GM19452 (cell line): ENCODE measurements around the gene KDM6A.
"Not testable (repeated sequence)": the region's sequence is repeated elsewhere in the genome, so short reads cannot be mapped to it uniquely, and the experiment has no call there.

Source experiments
- ATAC-seq: cut with Tn5 transposase; IDR thresholded peaks from one replicate; pipeline ENCODE4 v1.9.1; 2021; ENCODE audit not compliant: unreplicated experiment

The KDM6A gene

GRCh38 chrX:44872821-44873414 lies at the start of gene KDM6A:
Gene KDM6A, plus strand, starts transcription at chrX:44873188. Its CDS starts 364 bp downstream, at chrX:44873552.
- ATAC-seq: peak; percentile 90

- not testable (repeated sequence) for ATAC-seq
Observed at GRCh38 chrX:44823193-44823592, 49.8 kb upstream of the KDM6A start.

GRCh38 chrX:44828008-44828605 lies 44.9 kb upstream of the KDM6A start:
- no peak for ATAC-seq

- no peak for ATAC-seq
Observed at GRCh38 chrX:44829832-44830231, 43.2 kb upstream of the KDM6A start.

GRCh38 chrX:44842550-44843317 lies 30.3 kb upstream of the KDM6A start:
- no peak for ATAC-seq

- ATAC-seq: no peak
Observed at GRCh38 chrX:44843318-44843702, 29.7 kb upstream of the KDM6A start.

GRCh38 chrX:44843753-44844152 lies 29.2 kb upstream of the KDM6A start, which contains the start of gene DUSP21:
Gene DUSP21, plus strand, starts transcription at chrX:44844021. Its CDS starts 112 bp downstream, at chrX:44844133.
- no peak for ATAC-seq

GRCh38 chrX:44844204-44844603 lies 28.8 kb upstream of the KDM6A start:
- ATAC-seq: no peak

- ATAC-seq: not testable (repeated sequence)
Observed at GRCh38 chrX:44850891-44851290, 22.1 kb upstream of the KDM6A start.

GRCh38 chrX:44871114-44871645 lies 1.8 kb upstream of the KDM6A start:
- ATAC-seq: no peak

- peak; percentile 34 for ATAC-seq
Observed at GRCh38 chrX:44871931-44872820, 812 bp upstream of the KDM6A start.

- no peak for ATAC-seq
Observed at GRCh38 chrX:44873415-44874276, 658 bp downstream of the KDM6A start.

- ATAC-seq: no peak
Observed at GRCh38 chrX:44874420-44875184, 1.6 kb downstream of the KDM6A start.

- ATAC-seq: no peak
Observed at GRCh38 chrX:44875185-44875489, 2.1 kb downstream of the KDM6A start.

- ATAC-seq: no peak
Observed at GRCh38 chrX:44876086-44876485, 3.1 kb downstream of the KDM6A start.

- no peak for ATAC-seq
Observed at GRCh38 chrX:44876767-44877166, 3.8 kb downstream of the KDM6A start.

- no peak for ATAC-seq
Observed at GRCh38 chrX:44878780-44879179, 5.8 kb downstream of the KDM6A start.

- no peak for ATAC-seq
Observed at GRCh38 chrX:44881549-44881948, 8.6 kb downstream of the KDM6A start.

GRCh38 chrX:44882635-44883034 lies 9.6 kb downstream of the KDM6A start:
- ATAC-seq: no peak
